Stimulated activated CD8-positive, alpha-beta memory T cell treated with anti-CD3 and anti-CD28 coated beads, Interleukin-15, amount 100 ng/mL, for 24 hours (primary cell): ENCODE measurements around the gene KCTD21.
"Not testable (repeated sequence)": the region's sequence is repeated elsewhere in the genome, so short reads cannot be mapped to it uniquely, and the experiment has no call there.

Source experiments
- DNase-seq: peaks from one replicate; pipeline ENCODE4 v3.0.0-alpha.2; 2020; ENCODE audit warnings: low read depth

The KCTD21 gene

GRCh38 chr11:78175862-78176261 is 12.6 kb downstream of the KCTD21 start:
- not testable (repeated sequence) for DNase-seq

GRCh38 chr11:78171951-78172350 is 16.5 kb downstream of the KCTD21 start:
- no peak for DNase-seq

- DNase-seq: no peak
Measured at GRCh38 chr11:78170874-78171549, 17.4 kb downstream of the KCTD21 start.

GRCh38 chr11:78170413-78170812 is 18.0 kb downstream of the KCTD21 start:
- no peak for DNase-seq

- no peak for DNase-seq
Measured at GRCh38 chr11:78168539-78169477, 19.6 kb downstream of the KCTD21 start.

GRCh38 chr11:78166855-78167469 is 21.5 kb downstream of the KCTD21 start:
- no peak for DNase-seq

GRCh38 chr11:78164471-78164870 is 24.0 kb downstream of the KCTD21 start:
- DNase-seq: no peak

- DNase-seq: no peak
Measured at GRCh38 chr11:78163828-78164227, 24.6 kb downstream of the KCTD21 start.

- no peak for DNase-seq
Measured at GRCh38 chr11:78161962-78162371, 26.5 kb downstream of the KCTD21 start.

- DNase-seq: no peak
Measured at GRCh38 chr11:78161346-78161745, 27.1 kb downstream of the KCTD21 start.

- DNase-seq: no peak
Measured at GRCh38 chr11:78160557-78160956, 27.9 kb downstream of the KCTD21 start.

GRCh38 chr11:78158987-78159652 is 29.3 kb downstream of the KCTD21 start:
- no peak for DNase-seq

GRCh38 chr11:78156127-78156844 is 32.1 kb downstream of the KCTD21 start:
- no peak for DNase-seq

- DNase-seq: no peak
Measured at GRCh38 chr11:78151804-78152203, 36.6 kb downstream of the KCTD21 start.

GRCh38 chr11:78150754-78151153 is 37.7 kb downstream of the KCTD21 start:
- no peak for DNase-seq

GRCh38 chr11:78150346-78150745 is 38.1 kb downstream of the KCTD21 start:
- no peak for DNase-seq

GRCh38 chr11:78149646-78150045 is 38.8 kb downstream of the KCTD21 start:
- no peak for DNase-seq

- no peak for DNase-seq
Measured at GRCh38 chr11:78147807-78148206, 40.6 kb downstream of the KCTD21 start.

GRCh38 chr11:78145511-78146025 is 42.9 kb downstream of the KCTD21 start:
- DNase-seq: no peak

GRCh38 chr11:78140392-78141077 is 47.9 kb downstream of the KCTD21 start:
- DNase-seq: peak; percentile 1
